ENCODE results near the gene PLRG1.

Gene PLRG1

GRCh38 chr4:154588198-154588597, 38.0 kb upstream of the PLRG1 start:
- no peak for TF ChIP-seq ZFP37 (tag by site-specific recombination; IDR thresholded peaks at IDR 0.05)
- H3K4me3 ChIP-seq (ENCODE audit: low read depth, low read length), result no peak overlapping the region
- POLR2A ChIA-PET, result no interaction called here

GRCh38 chr4:154586296-154587033, 36.3 kb upstream of the PLRG1 start:
- Histone ChIP-seq H3K9me3 (ENCODE audit: control insufficient read depth, insufficient read depth, low read depth, low read length) (no peaks in the 10 kb centered on the region), H3K27ac (ENCODE audit: extremely low read depth, low read depth, low read length) (no peak overlapping the region), H3K4me3 (ENCODE audit: low read depth, low read length) (no peak overlapping the region), H3K4me1 (ENCODE audit: control insufficient read depth, insufficient read depth, low read length) (no peaks in the 10 kb centered on the region), H3K36me3 (ENCODE audit: control insufficient read depth in 2 of 2, insufficient read depth in 1 of 2, low read length in 2 of 2) (no peaks in the 10 kb centered on the region)
- ChIA-PET POLR2A (no interaction called here), CTCF (interaction anchor here (0.5 kb wide), 1 partner anchor 43 kb away, joined by 3 read pairs; no protein-coding TSS in a partner anchor)
- TF ChIP-seq ZNF184 (tag by site-specific recombination; IDR thresholded peaks at IDR 0.05) (no peak), ZSCAN4 (tag by site-specific recombination; IDR thresholded peaks at IDR 0.05) (no peak), ZNF626 (tag by site-specific recombination; IDR thresholded peaks at IDR 0.05) (no peak)

More at GRCh38 chr4:154588198-154588597, 38.0 kb upstream of the PLRG1 start:
- no peaks in the 10 kb centered on the region for H3K9me3 ChIP-seq (ENCODE audit: control insufficient read depth, insufficient read depth, low read depth, low read length)
- no peak overlapping the region for H3K27ac ChIP-seq (ENCODE audit: extremely low read depth, low read depth, low read length)
- H3K4me1 ChIP-seq (ENCODE audit: control insufficient read depth, insufficient read depth, low read length), result no peaks in the 10 kb centered on the region
- H3K36me3 ChIP-seq (ENCODE audit: control insufficient read depth in 2 of 2, insufficient read depth in 1 of 2, low read length in 2 of 2), result no peaks in the 10 kb centered on the region
- CTCF ChIA-PET, result no interaction called here

GRCh38 chr4:154585369-154586018, 35.3 kb upstream of the PLRG1 start:
- ChIA-PET POLR2A (no interaction called here), CTCF (no interaction called here)
- Histone ChIP-seq H3K4me1 (ENCODE audit: control insufficient read depth, insufficient read depth, low read length) (no peaks in the 10 kb centered on the region), H3K27ac (ENCODE audit: extremely low read depth, low read depth, low read length) (no peak overlapping the region), H3K36me3 (ENCODE audit: control insufficient read depth in 2 of 2, insufficient read depth in 1 of 2, low read length in 2 of 2) (no peaks in the 10 kb centered on the region), H3K4me3 (ENCODE audit: low read depth, low read length) (no peak overlapping the region), H3K9me3 (ENCODE audit: control insufficient read depth, insufficient read depth, low read depth, low read length) (no peaks in the 10 kb centered on the region)
- TF ChIP-seq ZNF121 (tag by site-specific recombination; IDR thresholded peaks at IDR 0.05) (no peak), ZNF416 (tag by site-specific recombination; IDR thresholded peaks at IDR 0.05) (no peak), ZNF521 (tag by site-specific recombination; IDR thresholded peaks at IDR 0.05) (no peak), PRDM4 (tag by site-specific recombination; IDR thresholded peaks at IDR 0.05) (no peak), ZNF785 (tag by site-specific recombination; IDR thresholded peaks at IDR 0.05) (no peak), KLF9 (tag by site-specific recombination; IDR thresholded peaks at IDR 0.05; ENCODE audit: low read depth) (no peak), INSM2 (tag by site-specific recombination; IDR thresholded peaks at IDR 0.05) (no peak), ZBTB6 (tag by site-specific recombination; IDR thresholded peaks at IDR 0.05) (no peak), ZNF114 (tag by site-specific recombination; IDR thresholded peaks at IDR 0.05) (no peak), ZNF221 (tag by site-specific recombination; IDR thresholded peaks at IDR 0.05; ENCODE audit: borderline replicate concordance) (no peak), ZNF24 (tag by site-specific recombination; IDR thresholded peaks at IDR 0.05) (no peak), ZNF2 (tag by site-specific recombination; IDR thresholded peaks at IDR 0.05) (no peak), ZNF530 (tag by site-specific recombination; IDR thresholded peaks at IDR 0.05; ENCODE audit: low read depth) (no peak), SALL2 (tag by site-specific recombination; IDR thresholded peaks at IDR 0.05; ENCODE audit: borderline replicate concordance) (no peak), MZF1 (tag by site-specific recombination; IDR thresholded peaks at IDR 0.05; ENCODE audit: borderline replicate concordance) (no peak), ZNF311 (tag by site-specific recombination; IDR thresholded peaks at IDR 0.05; ENCODE audit: borderline replicate concordance) (no peak), ZNF214 (tag by site-specific recombination; IDR thresholded peaks at IDR 0.05; ENCODE audit: borderline replicate concordance) (no peak)
